ENCODE data around the gene FANCD2. TPM values are rescaled to one million over a fixed set of nuclear protein-coding genes. Genes with fewer than 3 reads are reported as not detected.

FANCD2 gene
- total and polyA plus RNA-seq, 2 experiments from 2014 or later = 61.5 to 71.6 TPM

DNA sequence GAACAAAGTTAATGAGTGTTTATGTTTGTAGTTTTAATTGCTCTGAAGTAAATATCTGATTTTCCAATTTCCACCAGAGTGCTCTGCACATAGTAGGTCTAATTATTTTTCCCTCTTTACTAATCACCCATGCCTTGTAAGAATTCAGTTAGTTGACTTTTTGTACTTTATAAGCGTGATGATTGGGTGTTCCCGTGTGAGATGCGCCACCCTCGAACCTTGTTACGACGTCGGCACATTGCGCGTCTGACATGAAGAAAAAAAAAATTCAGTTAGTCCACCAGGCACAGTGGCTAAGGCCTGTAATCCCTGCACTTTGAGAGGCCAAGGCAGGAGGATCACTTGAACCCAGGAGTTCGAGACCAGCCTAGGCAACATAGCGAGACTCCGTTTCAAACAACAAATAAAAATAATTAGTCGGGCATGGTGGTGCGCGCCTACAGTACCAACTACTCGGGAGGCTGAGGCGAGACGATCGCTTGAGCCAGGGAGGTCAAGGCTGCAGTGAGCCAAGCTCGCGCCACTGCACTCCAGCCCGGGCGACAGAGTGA is 114.8 kb downstream of the FANCD2 start (continued):
- TF ChIP-seq, protein P1, sequence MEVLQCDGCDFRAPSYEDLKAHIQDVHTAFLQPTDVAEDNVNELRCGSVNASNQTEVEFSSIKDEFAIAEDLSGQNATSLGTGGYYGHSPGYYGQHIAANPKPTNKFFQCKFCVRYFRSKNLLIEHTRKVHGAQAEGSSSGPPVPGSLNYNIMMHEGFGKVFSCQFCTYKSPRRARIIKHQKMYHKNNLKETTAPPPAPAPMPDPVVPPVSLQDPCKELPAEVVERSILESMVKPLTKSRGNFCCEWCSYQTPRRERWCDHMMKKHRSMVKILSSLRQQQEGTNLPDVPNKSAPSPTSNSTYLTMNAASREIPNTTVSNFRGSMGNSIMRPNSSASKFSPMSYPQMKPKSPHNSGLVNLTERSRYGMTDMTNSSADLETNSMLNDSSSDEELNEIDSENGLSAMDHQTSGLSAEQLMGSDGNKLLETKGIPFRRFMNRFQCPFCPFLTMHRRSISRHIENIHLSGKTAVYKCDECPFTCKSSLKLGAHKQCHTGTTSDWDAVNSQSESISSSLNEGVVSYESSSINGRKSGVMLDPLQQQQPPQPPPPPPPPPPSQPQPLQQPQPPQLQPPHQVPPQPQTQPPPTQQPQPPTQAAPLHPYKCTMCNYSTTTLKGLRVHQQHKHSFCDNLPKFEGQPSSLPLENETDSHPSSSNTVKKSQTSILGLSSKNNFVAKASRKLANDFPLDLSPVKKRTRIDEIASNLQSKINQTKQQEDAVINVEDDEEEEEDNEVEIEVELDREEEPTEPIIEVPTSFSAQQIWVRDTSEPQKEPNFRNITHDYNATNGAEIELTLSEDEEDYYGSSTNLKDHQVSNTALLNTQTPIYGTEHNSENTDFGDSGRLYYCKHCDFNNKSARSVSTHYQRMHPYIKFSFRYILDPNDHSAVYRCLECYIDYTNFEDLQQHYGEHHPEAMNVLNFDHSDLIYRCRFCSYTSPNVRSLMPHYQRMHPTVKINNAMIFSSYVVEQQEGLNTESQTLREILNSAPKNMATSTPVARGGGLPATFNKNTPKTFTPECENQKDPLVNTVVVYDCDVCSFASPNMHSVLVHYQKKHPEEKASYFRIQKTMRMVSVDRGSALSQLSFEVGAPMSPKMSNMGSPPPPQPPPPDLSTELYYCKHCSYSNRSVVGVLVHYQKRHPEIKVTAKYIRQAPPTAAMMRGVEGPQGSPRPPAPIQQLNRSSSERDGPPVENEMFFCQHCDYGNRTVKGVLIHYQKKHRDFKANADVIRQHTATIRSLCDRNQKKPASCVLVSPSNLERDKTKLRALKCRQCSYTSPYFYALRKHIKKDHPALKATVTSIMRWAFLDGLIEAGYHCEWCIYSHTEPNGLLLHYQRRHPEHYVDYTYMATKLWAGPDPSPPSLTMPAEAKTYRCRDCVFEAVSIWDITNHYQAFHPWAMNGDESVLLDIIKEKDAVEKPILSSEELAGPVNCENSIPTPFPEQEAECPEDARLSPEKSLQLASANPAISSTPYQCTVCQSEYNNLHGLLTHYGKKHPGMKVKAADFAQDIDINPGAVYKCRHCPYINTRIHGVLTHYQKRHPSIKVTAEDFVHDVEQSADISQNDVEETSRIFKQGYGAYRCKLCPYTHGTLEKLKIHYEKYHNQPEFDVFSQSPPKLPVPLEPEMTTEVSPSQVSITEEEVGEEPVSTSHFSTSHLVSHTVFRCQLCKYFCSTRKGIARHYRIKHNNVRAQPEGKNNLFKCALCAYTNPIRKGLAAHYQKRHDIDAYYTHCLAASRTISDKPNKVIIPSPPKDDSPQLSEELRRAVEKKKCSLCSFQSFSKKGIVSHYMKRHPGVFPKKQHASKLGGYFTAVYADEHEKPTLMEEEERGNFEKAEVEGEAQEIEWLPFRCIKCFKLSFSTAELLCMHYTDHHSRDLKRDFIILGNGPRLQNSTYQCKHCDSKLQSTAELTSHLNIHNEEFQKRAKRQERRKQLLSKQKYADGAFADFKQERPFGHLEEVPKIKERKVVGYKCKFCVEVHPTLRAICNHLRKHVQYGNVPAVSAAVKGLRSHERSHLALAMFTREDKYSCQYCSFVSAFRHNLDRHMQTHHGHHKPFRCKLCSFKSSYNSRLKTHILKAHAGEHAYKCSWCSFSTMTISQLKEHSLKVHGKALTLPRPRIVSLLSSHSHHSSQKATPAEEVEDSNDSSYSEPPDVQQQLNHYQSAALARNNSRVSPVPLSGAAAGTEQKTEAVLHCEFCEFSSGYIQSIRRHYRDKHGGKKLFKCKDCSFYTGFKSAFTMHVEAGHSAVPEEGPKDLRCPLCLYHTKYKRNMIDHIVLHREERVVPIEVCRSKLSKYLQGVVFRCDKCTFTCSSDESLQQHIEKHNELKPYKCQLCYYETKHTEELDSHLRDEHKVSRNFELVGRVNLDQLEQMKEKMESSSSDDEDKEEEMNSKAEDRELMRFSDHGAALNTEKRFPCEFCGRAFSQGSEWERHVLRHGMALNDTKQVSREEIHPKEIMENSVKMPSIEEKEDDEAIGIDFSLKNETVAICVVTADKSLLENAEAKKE (CRISPR knock-in tag; IDR thresholded peaks at IDR 0.05) = no peak
- TF ChIP-seq EZH2phosphoT487 (IDR thresholded peaks at IDR 0.05; ENCODE audit: unreplicated experiment) (no peak), JUNB (IDR thresholded peaks at IDR 0.05; ENCODE audit: unreplicated experiment) (no peak), STAT1 (IDR thresholded peaks at IDR 0.05; ENCODE audit: unreplicated experiment) (no peak), ZNF114 (CRISPR knock-in tag; IDR thresholded peaks at IDR 0.05) (no peak), POLR2AphosphoS5 (IDR thresholded peaks at IDR 0.05; ENCODE audit: low read depth) (no peak), ZNF331 (CRISPR knock-in tag; IDR thresholded peaks at IDR 0.05; ENCODE audit: low read depth) (no peak), EZH2 (IDR thresholded peaks at IDR 0.05; ENCODE audit: low read depth, unreplicated experiment) (no peak), NANOG (IDR thresholded peaks at IDR 0.05; ENCODE audit: borderline replicate concordance) (no peak)
- TF ChIP-seq, protein P2, sequence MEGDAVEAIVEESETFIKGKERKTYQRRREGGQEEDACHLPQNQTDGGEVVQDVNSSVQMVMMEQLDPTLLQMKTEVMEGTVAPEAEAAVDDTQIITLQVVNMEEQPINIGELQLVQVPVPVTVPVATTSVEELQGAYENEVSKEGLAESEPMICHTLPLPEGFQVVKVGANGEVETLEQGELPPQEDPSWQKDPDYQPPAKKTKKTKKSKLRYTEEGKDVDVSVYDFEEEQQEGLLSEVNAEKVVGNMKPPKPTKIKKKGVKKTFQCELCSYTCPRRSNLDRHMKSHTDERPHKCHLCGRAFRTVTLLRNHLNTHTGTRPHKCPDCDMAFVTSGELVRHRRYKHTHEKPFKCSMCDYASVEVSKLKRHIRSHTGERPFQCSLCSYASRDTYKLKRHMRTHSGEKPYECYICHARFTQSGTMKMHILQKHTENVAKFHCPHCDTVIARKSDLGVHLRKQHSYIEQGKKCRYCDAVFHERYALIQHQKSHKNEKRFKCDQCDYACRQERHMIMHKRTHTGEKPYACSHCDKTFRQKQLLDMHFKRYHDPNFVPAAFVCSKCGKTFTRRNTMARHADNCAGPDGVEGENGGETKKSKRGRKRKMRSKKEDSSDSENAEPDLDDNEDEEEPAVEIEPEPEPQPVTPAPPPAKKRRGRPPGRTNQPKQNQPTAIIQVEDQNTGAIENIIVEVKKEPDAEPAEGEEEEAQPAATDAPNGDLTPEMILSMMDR (conservative IDR thresholded peaks at IDR 0.05; ENCODE audit: low read depth in 2 of 2) = no peak
